GM13976 (cell line): ENCODE results near the gene DET1.

ENCODE experiments used
- DNase-seq: peaks from one replicate; pipeline ENCODE4 v3.0.0; 2012; ENCODE audit warnings: low spot score
- in situ Hi-C: fragments of 300-500 bp; cut with MboI; formaldehyde crosslinking; loops from one replicate; pipeline ENCODE4 v1.12.0; 2022; ENCODE audit warnings: low sequenced_read_pairs, mixed read lengths, inconsistent platforms; ENCODE audit not compliant: unreplicated experiment
- TF ChIP-seq, protein P1 (sequence below): IDR thresholded peaks from 2 replicates; pipeline ENCODE4 v1.5.1; 2012; ENCODE audit warnings: borderline replicate concordance, mild to moderate bottlenecking; ENCODE audit not compliant: insufficient read depth; ENCODE audit errors: extremely low read depth, missing control alignments, control extremely low read depth

The DET1 gene

DNA sequence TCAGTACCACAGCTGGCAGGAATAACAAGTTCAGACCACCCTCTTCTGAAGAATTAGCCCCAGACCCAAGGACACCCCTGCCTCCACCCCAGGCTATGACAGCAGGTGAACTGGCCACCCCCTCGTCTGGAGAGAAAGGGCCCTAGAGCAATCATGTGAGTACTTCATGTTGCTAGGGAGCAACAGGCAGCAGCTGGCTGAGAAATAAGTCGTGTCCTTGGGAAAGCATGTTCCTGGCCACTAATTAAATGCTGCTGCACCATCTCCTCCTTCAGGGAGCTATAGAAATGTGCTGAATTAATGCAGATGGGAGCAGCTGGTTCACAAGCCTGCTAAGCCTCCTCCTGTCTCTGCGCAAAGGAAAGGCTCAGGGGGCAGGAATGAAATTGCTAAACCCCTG lies 47.5 kb downstream of the DET1 start:
- TF ChIP-seq, protein P1, sequence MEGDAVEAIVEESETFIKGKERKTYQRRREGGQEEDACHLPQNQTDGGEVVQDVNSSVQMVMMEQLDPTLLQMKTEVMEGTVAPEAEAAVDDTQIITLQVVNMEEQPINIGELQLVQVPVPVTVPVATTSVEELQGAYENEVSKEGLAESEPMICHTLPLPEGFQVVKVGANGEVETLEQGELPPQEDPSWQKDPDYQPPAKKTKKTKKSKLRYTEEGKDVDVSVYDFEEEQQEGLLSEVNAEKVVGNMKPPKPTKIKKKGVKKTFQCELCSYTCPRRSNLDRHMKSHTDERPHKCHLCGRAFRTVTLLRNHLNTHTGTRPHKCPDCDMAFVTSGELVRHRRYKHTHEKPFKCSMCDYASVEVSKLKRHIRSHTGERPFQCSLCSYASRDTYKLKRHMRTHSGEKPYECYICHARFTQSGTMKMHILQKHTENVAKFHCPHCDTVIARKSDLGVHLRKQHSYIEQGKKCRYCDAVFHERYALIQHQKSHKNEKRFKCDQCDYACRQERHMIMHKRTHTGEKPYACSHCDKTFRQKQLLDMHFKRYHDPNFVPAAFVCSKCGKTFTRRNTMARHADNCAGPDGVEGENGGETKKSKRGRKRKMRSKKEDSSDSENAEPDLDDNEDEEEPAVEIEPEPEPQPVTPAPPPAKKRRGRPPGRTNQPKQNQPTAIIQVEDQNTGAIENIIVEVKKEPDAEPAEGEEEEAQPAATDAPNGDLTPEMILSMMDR, result no peak
- in situ Hi-C loops, result no loop called here
- no peak for DNase-seq

DNA sequence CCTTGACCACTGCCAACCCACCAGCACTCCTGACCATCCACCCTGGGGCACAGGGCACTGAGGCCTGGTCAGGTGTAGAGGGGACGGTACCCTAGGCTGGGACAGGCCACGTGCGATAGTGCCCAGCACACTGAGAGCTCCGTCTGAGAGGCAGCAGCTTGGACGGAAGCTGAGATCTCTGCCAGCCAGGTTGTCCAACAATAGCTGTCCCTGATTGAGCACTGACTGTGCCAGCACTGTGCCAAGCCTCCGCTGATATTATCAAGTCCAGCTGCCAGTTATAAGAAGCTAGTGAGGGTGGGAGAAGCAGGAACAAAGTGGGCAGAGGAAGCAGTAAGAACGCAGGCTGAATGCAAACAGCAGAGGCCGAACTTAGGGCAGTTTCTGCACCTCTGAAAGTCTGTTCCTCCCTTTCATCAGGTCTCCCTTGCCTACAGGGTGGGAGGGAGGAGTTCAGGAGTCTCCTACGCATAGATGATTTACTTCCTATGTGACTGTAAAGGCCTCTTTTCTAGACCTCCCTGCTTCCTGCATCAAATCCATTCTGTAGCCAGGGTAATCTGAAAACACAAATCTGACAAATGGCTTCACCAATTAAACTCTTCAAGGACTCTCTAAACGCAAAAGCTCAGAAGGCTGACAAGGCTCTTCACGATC lies 49.2 kb downstream of the DET1 start:
- DNase-seq, result no peak
- TF ChIP-seq, protein P1, result no peak
- in situ Hi-C loops, result no loop called here

DNA sequence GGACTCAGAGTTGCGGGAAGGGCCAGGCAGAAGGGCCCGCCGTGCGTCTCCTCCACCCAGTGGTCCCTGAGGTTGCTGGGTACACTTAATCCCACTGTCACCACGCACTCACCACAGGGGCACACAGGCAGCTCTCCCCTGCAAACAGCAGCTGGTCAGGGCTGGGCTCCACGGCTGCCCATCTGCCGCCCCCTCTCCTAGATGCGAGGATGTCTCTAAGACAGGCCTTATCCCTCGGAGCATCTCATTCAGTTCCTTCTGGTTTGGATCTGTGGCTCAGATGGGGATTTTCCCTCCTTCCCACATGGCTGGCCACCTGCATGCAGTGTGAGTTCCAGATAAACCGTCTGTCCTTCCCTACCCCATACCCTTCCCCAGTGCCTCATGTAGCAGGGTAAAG lies 52.6 kb downstream of the DET1 start:
- in situ Hi-C loops, result no loop called here
- TF ChIP-seq, protein P1, result no peak
- DNase-seq, result no peak

DNA sequence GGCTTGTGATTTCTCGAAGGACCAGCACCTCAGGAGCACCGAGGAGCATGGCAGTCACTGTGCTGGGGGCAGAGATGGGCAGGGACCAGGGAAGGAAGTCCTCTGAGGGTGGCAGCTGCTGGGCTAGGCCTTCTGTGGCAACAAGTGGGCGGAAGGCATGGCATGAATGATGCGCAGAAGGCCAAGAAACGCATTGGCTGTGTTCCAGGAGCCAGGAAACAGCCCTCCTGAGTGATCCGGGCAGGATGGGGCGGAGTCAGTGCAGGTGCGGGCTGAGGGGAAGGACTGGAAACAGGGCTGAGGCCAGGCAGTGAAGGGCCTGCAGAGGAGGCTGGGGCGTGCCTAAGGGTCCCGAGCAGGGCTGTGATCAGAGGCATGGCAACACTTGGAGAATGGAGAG lies 55.3 kb downstream of the DET1 start:
- in situ Hi-C loops, result no loop called here
- TF ChIP-seq, protein P1, result no peak

DNA sequence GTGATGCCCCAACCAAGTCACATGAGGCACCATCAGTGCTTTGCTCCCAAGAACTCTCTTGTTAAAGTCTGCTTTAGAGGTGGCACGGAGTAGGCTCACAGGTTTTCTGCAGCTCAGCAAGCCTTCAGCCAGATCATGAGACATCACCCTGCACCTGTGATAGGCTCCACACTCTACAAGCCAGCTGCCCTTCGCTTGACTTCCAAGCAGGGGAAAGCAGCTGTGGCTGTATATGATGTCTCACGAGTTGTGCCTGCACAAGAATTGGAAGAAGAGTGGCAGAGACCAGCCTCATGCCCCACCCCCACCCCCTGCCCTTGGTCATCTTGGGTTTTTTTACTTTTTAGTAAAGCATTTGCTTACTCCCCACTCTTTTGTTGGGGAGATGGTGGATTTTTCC lies 56.4 kb downstream of the DET1 start:
- in situ Hi-C loops, result no loop called here
- TF ChIP-seq, protein P1, result no peak
- DNase-seq, result no peak

More for the DNA sequence above, 55.3 kb downstream of the DET1 start:
- no peak for DNase-seq

DNA sequence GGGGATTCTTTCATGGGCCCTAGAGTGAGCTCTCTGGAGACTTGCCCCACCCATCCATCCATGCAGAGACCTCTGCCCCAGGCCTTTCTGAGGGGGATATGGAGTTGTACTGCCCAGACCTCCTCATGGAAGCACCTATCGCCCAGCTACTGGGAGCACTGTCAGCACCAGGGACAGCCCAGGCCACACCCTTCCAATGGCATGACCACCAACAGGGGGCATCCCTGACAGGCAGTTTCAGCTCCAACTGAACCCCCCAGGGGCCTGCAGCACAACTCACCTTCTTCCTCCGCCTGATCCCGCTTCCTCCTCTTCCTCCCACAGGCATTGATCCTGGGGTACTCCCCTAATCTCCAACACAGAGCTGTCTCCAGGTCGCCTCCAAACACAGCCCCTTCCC lies 57.2 kb downstream of the DET1 start:
- in situ Hi-C loops, result no loop called here
- DNase-seq, result no peak
- TF ChIP-seq, protein P1, result no peak
